Stimulated activated CD4-positive, alpha-beta T cell treated with anti-CD3 and anti-CD28 coated beads, Interleukin-12 subunit alpha, Interleukin-12 subunit beta, amount 100 ng/mL, for 24 hours (primary cell): ENCODE measurements around the gene CTNNA3.
"Not testable (repeated sequence)": the region's sequence is repeated elsewhere in the genome, so short reads cannot be mapped to it uniquely, and the experiment has no call there.

Experiments
- DNase-seq, 2 experiments: peaks; one replicate each; pipeline ENCODE4 v3.0.0-alpha.2; 2020; ENCODE audit warnings: low read depth in 2 of 2

The CTNNA3 gene

DNA sequence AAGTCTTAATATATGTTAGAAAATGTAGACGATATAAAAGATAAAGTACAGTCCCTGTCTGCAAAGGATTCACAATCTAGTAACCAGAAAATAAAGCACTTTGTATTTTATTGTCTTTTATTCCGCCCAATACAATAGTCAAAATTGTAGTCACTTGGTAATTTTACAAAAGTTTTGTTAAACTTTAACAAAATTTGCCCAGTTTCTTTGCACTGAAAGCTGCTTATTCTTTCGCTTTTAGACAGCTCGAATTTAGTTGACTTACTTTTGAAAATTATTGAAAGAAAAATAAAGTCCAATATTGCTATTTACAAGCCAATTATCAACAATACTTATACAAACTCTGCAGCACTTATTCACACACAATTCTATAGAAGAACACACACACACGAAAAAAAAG, 1305.1 kb downstream of the CTNNA3 start:
- DNase-seq = no peak

DNA sequence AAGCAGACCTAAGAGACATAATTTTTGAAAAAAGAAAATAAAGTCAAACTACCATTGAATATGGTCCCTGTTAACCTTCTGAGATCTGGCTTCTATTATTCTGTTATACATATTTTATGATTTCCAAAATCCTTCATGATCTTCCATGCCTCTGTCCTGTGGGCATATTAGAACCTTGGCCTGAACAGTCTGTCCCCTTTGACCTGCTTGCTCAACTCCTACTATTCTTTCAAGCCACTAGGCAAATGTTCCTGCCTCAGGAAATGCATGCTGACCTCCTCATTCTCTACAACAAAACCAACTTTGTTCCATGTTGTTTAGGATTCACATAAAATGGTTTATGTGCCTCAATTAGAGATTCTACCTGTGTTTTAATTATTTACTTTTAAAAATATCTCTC, 1315.0 kb downstream of the CTNNA3 start:
- no peak for DNase-seq

DNA sequence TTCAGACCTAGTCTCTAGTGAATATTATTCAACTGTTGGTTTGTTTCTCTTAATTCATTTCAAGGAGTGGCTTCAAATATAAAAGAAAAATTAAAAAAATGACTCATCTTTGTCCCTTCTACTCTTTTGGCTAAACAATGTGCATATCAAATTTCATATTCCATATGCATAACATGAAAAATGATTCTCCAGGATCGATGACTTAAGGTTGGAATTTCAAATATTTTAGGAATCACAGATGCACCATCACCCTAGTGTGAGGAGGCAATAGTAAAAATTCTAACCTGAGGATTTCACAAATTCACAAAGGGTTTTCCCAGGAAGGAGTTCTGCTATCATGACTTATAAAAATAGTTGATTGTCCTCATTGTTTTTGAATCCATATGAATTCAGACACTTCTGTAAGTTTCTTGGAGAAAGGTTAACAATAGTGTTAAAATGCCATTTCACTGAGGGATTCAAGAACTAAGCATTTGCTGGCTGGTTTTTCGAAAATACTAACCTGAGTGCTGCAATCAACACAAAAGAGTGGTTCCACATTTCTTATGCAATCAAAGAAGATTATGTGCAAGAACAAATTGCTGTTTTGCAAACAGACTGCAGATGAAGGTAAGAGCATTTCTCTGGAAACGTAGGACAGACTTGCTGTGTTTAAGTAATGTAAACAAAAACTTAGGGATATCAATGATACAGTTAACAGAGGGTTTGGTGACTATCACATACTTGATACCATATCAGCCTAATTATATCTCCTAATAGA, 1317.7 kb downstream of the CTNNA3 start:
- no peak for DNase-seq

DNA sequence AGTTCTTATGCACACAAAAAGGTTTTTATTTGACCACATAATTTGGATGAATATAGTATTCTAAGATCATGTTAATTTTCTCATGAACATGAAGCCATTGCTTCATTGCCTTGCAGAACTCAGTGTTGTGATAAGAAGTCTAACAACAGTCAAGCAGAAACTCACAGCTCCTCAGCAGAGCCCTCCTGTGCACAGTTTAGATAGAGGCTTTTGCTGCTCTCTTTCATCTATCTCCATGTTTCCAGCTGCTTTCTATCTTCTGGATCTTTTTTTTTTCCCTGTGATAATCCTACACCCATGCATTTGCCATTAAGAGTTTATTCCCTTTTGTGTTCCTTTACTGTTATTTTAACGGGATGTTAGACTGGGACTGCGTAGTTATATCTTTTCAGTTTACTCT, 1327.8 kb downstream of the CTNNA3 start:
- no peak for DNase-seq

DNA sequence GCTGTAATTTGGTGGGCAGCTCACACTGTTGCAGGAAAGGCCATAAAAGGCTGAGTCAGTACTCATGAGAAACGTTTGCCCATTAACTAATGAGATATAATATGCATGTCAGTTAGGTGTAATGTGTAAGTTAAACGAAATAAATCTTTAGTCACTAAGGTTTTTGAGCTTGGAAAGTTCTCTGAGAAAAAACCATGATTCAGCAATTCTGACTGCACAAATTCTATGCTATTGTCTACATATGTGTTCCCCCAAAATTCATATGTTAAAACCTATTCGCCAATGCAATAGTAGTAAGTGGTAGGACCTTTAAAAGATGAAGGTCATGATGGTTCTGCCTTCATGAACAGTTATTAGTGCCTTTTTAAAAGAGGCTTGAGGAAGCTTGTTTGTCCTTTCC, 1329.8 kb downstream of the CTNNA3 start:
- no peak for DNase-seq

DNA sequence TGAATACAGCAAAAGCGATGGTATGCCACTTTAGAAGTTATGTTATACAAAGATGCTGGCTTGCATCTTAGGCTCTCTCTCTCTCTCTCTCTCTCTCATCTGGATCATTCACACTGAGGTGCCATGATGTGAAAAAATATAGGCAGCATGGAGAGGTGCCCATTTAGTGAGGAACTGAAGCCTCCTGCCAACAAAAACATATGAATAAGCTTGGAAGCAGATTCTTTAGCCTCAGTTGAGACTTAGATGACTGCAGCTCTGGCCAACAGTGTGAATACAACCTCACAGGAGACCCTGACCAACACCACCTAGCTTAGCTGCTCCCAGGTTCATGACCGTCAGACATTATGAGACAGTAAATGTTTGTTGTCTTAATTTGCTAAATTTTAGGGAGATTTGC, 1330.3 kb downstream of the CTNNA3 start:
- DNase-seq = no peak

DNA sequence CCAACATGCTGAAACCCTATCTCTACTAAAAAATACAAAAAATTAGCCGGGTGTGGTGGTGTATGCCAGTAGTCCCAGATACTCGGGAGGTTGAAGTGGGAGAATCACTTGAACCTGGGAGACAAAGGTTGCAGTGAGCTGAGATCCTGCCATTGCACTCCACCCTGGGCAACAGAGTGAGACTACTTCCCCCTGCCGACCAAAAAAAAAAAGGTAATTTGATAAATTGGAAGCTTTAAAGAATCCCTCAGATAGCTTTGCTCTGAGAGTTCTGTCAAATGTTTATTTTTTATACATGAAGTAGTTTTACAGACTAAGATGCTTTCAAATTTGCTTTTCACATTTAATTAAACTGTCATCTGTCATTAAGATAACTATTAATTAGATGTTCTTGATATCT, 1333.5 kb downstream of the CTNNA3 start:
- DNase-seq = no peak

DNA sequence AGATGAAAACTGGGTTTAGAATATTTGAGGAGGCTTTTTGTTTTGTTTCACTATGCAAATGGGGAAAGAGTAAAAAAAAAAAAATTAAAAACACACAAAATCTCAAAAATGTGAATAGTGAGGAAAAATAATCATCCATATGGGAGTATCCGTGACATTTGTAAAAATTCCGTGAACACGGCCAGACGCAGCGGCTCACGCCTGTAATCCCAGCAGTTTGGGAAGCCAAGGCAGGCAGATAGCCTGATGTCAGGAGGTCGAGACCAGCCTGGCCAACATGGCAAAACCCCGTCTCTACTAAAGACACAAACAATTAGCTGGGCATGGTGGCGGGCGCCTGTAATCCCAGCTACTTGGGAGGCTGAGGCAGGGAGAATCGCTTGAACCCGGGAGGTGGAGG, 1342.2 kb downstream of the CTNNA3 start:
- DNase-seq = not testable (repeated sequence)

DNA sequence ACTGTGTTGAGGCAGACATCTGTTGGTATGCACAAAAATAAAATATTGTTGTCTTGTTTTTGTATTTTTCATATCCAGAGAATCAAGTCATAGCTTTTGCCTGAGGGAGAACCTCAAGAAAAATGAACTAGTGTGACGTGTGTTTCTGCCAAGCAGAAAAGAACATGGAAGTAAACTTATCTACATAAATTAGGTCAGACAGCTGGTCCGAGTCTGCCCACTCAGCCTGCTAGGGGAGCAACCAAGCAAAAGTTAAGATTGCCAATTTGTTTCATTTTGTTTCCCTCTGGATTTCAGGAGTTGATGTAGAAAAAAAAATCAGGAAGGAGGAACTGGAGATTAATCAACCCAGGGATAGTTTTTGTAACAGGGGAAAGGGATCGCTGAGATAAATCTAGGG, 1342.6 kb downstream of the CTNNA3 start:
- no peak for DNase-seq

DNA sequence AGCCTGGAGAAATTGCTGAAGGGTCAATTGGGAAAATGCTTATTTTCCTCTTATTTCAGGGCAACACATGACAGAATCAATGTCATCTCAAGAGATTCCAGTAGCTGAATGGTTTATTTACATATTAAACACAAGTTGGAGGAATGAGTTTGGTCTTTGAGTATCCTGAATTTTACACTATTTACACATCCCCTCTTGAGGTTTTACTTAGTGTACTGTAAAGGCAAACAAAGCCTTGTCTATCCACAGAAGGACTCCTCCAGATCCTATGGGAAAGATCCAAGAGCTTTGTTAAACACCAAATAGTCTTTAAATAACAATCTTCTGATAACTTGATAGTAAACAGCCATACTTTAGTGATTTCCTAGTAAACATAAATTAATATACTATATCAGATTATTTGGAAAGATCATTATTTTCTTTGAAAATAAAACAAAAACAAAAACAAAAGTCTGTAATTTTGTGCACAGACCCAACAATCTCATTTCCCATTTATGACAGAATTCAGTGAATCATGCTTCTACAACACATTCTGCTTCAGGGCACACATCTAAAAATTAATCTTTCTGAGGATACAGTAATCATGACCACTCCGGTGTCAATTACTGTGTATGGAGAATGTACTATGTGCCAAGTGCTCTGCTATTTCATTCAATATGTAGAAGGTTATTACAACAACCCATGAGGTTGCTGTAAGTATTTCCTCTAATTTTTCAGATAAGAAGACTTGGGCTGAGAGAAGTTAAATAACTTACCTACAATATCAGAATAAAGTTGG, 1345.2 kb downstream of the CTNNA3 start:
- DNase-seq = no peak

DNA sequence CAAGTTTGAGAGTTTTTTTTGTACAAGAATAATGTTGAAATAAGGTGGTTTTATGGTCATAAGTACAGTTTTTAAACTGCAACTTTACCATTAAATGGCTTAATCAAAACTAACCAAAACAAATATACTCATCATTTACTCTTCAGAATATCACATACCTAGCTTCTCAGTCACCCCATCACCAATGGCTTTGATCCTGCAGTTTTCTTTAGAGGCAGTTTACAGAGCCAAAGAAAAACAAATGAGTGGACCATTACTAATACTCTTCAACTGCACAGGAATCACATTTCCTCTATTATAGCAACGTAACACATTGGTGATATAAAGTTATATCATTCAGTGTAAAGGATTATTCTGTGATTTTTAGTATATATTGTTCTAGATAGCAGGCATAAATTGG, 1346.3 kb downstream of the CTNNA3 start:
- no peak for DNase-seq

DNA sequence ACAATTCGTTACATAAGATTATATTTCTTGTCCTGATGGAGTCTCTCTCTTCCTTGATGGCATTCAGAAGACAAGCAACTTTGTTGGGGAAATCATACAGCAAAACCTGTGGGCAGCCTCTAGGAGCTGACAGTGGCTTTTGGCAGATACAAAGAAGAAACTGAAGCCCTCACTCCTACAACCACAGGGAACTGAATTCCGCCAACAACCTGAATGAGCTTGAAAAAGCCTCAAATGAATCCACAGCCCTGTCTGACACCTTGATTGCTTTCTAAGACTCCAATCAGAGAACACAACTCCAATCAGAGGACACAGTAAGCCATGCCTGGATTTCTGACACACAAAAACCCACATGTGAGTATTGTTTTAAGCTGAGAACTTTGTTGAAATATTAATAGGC, 1346.9 kb downstream of the CTNNA3 start:
- no peak for DNase-seq

DNA sequence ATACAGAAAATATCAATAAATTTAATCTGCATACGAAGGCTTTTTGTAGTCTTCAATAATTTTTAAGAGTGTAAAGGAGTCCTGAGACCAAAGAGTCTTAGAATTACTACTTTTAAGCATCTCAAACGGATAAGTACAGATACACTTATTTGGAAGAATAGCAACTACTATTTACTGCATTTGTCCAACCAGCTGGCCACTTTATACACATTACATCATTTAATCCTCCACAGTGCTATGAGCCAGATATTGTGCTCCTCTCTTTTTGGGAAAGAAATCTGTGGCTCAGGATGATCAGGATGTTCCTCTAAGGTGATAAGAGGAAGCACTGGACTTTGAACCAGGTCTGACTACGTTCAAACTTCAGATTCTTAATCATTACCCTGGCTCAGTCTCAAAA, 1358.8 kb downstream of the CTNNA3 start:
- DNase-seq = no peak

DNA sequence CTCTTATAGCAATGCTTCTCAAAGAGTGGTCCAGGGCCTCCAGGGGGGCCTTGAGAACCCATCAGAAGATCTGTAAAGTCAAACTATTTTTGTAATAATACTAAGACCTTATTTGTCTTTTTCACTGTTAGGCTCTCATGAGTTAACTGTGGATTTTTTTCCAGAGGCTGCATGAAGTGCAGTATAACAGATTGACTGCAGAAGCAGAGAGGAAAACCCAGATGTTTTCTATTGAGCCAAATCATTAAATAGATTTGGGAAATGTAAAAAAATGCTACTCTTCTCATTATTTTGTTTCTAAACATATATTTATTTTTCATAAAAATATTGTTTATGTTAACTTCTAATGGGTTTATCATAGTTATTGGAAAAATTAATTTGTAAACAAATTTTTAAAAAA, 1359.2 kb downstream of the CTNNA3 start:
- DNase-seq = no peak

DNA sequence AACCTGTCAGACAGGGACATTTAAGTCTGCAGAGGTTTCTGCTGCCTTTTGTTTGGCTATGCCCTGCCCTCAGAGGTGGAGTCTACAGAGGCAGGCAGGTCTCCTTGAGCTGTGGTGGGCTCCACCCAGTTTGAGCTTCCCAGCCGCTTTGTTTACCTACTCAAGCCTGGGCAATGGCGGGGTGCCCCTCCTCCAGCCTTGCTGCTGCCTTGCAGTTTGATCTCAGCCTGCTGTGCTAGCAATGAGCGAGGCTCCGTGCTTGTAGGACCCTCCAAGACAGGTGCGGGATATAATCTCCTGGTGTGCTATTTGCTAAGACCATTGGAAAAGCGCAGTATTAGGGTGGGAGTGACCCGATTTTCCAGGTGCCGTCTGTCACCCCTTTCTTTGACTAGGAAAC, 1360.2 kb downstream of the CTNNA3 start:
- not testable (repeated sequence) for DNase-seq

DNA sequence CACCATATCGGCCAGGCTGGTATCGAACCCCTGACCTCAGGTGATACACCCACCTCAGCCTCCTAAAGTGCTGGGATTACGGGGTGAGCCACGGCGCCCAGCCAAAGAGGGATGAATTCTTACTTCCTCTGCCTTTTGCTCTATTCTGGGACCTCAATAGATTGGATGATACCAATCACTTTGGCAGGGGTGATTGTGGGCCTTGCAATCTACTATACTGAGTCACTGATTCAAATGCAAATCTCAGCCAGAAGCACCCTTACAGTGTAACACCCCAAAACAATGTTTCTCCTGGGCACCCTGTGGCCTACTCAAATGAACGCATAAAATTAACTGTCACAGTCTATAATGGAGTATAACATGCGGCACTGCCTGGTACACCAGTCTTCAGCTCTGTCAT, 1366.8 kb downstream of the CTNNA3 start:
- no peak for DNase-seq

DNA sequence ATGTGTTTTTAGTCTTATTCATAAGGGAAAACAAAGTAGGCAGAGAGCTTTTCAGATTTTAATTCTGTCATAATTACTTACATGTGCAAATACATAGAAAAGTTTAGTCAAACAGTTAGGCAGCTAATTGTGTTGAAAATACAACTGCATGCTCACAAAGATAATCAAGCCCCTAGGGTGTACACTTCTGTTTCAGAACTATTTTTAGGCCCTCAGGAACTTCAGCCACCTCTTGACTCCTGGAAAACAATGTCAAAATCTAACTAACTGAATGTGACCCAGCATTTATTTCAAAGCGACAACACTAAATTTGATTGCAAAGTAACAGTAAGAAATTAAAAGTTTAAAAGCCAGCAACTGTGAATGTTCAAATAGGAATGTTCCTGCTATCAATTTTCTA, 1369.1 kb downstream of the CTNNA3 start:
- DNase-seq = no peak

DNA sequence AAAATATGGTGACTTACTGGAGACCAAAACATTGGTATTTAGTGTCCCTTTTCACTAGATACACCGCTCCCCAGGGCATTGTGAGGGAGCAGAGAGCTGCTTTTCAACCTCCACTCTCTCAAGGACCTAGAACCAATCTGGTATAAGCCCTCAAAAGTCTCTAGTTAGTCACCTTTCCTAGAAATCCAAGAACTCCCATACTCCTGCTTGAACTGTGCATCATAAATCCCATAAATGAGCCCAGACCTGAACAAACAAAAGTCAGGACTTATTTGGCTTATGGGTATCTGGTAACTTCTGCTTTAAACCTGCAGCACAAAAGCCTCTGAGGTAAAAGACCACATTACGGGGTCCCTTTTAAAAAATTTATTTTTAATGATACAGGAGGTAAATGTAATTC, 1373.2 kb downstream of the CTNNA3 start:
- DNase-seq = no peak

DNA sequence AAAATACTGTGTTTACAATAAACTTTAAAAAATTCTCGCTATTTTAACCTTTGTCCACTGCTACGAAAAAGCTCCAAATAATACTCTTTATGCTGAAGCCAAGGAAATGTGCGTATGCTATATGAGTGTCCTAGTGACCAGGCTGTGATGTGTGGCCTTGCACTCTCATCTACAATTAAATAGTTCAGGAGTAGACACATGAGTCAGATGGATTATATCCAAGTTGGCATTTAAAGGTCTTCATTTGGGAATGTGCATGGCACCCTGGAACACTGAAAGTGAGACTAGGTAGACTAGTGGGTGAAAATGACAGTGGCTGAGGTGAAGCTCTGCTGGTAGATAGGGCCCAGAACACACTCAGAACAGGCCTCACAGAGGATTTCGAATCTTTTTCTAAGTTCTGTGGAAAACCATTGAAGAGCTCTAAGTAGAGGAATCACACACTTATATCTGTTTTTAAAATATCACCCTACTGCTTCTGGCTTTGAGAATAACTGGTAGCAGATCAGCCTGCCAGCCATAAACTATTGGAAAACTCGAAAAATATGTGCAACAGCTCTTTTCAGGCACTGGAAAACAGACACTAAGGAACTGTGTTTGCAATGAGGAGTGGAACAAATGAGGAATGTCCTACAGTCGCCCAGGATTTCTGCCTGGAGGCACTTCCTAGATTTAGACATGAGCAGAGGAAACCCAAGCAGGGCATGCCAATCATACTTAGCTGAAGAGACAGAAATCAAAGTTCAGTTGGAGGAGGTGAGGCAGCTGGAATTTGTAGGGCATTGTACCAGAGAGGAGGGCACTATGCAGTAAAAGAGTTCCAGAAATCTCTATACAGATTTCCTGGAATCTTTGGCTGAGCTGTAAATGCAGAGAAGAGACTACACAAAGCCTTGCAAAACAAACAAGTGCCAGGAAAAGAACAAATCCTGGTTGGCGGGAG, 1374.0 kb downstream of the CTNNA3 start:
- no peak for DNase-seq

DNA sequence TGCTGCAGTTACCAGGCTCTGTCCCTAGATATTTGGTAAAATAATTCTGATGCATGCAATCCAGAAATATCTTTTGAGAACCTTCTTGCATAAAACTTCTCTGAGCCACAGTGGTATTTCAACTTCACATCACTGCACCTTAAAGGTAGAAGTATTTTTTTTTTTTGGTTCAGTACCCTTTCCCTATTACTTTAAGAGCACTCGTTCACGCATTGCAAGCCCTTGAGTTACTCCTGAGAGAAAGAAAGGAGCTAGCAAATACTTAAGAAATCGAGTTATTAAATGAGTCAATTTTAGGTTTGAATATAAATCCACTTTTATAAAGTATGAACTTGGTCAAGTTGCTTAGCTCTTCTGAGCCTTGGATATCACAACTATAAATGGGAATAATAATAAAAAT, 1377.2 kb downstream of the CTNNA3 start:
- no peak for DNase-seq

DNA sequence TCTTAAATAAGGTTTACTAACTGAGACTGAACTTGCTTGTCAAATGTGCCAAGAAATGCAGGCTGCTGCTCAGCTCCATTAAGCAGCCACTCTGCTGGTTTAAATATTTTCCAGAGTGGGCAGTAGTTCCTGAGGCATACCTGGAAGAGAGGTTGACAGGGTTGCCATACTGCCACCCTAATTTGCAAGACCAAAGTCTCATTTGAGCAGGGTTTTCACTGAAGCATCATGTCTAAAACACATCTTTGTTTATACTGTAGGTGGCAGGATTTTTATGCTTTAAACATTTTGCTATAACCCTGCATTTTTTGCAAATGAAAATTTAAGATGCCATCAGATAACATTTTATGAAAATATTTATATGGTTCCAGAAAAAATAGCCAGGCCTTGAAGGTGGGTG, 1388.2 kb downstream of the CTNNA3 start:
- DNase-seq = no peak

DNA sequence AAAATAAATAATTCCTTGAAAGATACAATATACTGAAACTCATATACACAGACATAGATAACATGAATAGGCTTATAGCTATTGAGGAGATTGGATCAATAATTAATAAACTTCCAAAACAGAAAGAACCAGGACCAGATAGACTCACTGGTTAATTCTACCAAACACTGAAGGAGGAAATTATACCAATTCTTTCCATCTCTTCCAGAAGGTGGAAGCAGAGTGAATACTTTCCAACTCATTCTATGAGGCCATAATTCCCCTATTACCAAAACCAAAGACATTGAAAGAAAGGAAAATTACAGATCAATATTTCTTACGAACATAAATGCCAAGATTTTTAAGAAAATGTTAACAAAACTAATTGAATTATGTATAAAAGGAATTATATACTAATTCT, 1394.9 kb downstream of the CTNNA3 start:
- no peak for DNase-seq
